H1 (cell line): ENCODE results near the gene ITGB5. TPM values are rescaled to one million over a fixed set of nuclear protein-coding genes. Genes with fewer than 3 reads are reported as not detected.

ENCODE experiments used
- CHD7 ChIP-seq: fragments of 300-600 bp; sonication (generic); IDR thresholded peaks from 2 replicates; pipeline ENCODE4 v1.7.1; 2012; ENCODE audit warnings: low read length, moderate library complexity, mild to moderate bottlenecking, inconsistent platforms; ENCODE audit not compliant: insufficient replicate concordance
- KDM4A ChIP-seq: IDR thresholded peaks from one replicate; pipeline ENCODE4 v1.7.1; 2012; ENCODE audit warnings: low read depth, mild to moderate bottlenecking, moderate library complexity, low read length, inconsistent platforms; ENCODE audit not compliant: severe bottlenecking
- NRF1 ChIP-seq: IDR thresholded peaks from 2 replicates; pipeline ENCODE4 v1.6.1; 2011; ENCODE audit warnings: mild to moderate bottlenecking, low read depth, low read length, improper control_type of control experiment
- SUZ12 ChIP-seq: fragments of 200-600 bp; sonication (generic); IDR thresholded peaks from 2 replicates; pipeline ENCODE4 v1.6.1; 2012; ENCODE audit warnings: mild to moderate bottlenecking, inconsistent platforms, low read length, moderate library complexity, mixed read lengths
- TCF12 ChIP-seq: IDR thresholded peaks from 2 replicates; pipeline ENCODE4 v1.6.1; 2011; ENCODE audit warnings: low read depth, mild to moderate bottlenecking, low read length
- polyA plus RNA-seq, 7 experiments: library from polyadenylated mRNA; depleted of rRNA in 3 of 7; stranded (reverse) in 5 of 7; unstranded in 2 of 7; fragments of >200 nt in 5 of 7; fragments of 200-250 nt in 2 of 7; gene quantifications; 1 replicate in 5 of 7; 2 replicates in 1 of 7; 4 replicates in 1 of 7; pipeline versions ENCODE4 v1.2.1 to v1.2.3, GENCODE V29; 2011 to 2013; ENCODE audit warnings: missing spikeins in 2 of 7, mixed read lengths in 2 of 7
- total RNA-seq: library from RNA; stranded (reverse); fragmentation: NEBNext Ultra II Directional; extraction: Animal tissue kit (Norgen Biotek cat#: 25700); gene quantifications from 2 replicates; pipeline ENCODE4 v1.2.1, GENCODE V29; 2021

Gene ITGB5
- total and polyA plus RNA-seq, 2 of the 8 experiments (the other 6 are each of a cell fraction or from before 2014, with no cell fraction given): 101 to 268 TPM

GRCh38 chr3:124916837-124917409 is 29.8 kb upstream of the ITGB5 start (continued):
- TF ChIP-seq CHD7 (no peak), KDM4A (no peak), NRF1 (no peak), TCF12 (no peak), SUZ12 (no peak)
